H1 (cell line): ENCODE measurements around the gene SKAP1. TPM values are rescaled to one million over a fixed set of nuclear protein-coding genes. Genes with fewer than 3 reads are reported as not detected.

Source experiments
- CTCF ChIA-PET: fragments of 300-600 bp; sonication (Branson Sonifier 250); formaldehyde crosslinking; loops from one replicate; lab custom pipeline; 2021; ENCODE audit not compliant: partially characterized antibody; lab: Charles Lee
- POLR2A ChIA-PET: fragments of 300-600 bp; sonication (Branson Sonifier 250); formaldehyde crosslinking; loops from one replicate; lab custom pipeline; 2021; ENCODE audit warnings: inconsistent platforms; ENCODE audit not compliant: partially characterized antibody; lab: Charles Lee
- DNase-seq, 2 experiments: peaks; one replicate each; pipeline versions ENCODE4 v3.0.0 to v3.0.0-alpha.2; 2010 to 2022; ENCODE audit warnings: low spot score in 2 of 2, low read depth in 1 of 2, mixed read lengths in 1 of 2
- FAIRE-seq: peaks from 2 replicates; lab custom pipeline; 2011; peaks lifted over from hg19 to GRCh38; lab: Jason Lieb, UNC
- H2AFZ ChIP-seq: 2 replicates; pipeline ENCODE4 v1.8.1; 2012; ENCODE audit warnings: low read length, inconsistent platforms
- H2AK5ac ChIP-seq: 2 replicates; pipeline ENCODE4 v1.6.1; 2013; ENCODE audit warnings: low read depth, low read length
- H2BK120ac ChIP-seq: replicated peaks from 2 replicates; pipeline ENCODE3; 2013; ENCODE audit warnings: low read depth, low read length, inconsistent platforms
- H2BK12ac ChIP-seq: 2 replicates; pipeline ENCODE4 v1.6.1; 2013; ENCODE audit warnings: low read depth, low read length
- H2BK15ac ChIP-seq: 2 replicates; pipeline ENCODE4 v1.6.1; 2013; ENCODE audit warnings: low read length
- H2BK20ac ChIP-seq: 2 replicates; pipeline ENCODE4 v1.6.1; 2013; ENCODE audit warnings: low read length
- H2BK5ac ChIP-seq: 2 replicates; pipeline ENCODE4 v1.6.1; 2013; ENCODE audit warnings: low read depth, low read length
- H3K14ac ChIP-seq: 2 replicates; pipeline ENCODE4 v1.6.1; 2013; ENCODE audit warnings: inconsistent platforms; ENCODE audit not compliant: insufficient read length
- H3K18ac ChIP-seq: 2 replicates; pipeline ENCODE4 v1.6.1; 2013; ENCODE audit warnings: low read length; ENCODE audit errors: extremely low read depth
- H3K23ac ChIP-seq: 2 replicates; pipeline ENCODE4 v1.6.1; 2013; ENCODE audit warnings: inconsistent platforms; ENCODE audit not compliant: insufficient read length
- H3K23me2 ChIP-seq: 2 replicates; pipeline ENCODE4 v1.6.1; 2013; ENCODE audit warnings: low read depth, low read length
- H3K27ac ChIP-seq: 2 replicates; pipeline ENCODE4 v1.6.1; 2011; ENCODE audit warnings: low read depth, low read length, inconsistent platforms
- H3K27me3 ChIP-seq, 4 experiments: replicated peaks in 1 of 4; 1 replicate in 1 of 4; 2 replicates in 3 of 4; pipeline versions ENCODE4 v1.6.1 to v1.8.1; 2011 to 2013; ENCODE audit warnings: low read length in 3 of 4, mild to moderate bottlenecking in 3 of 4, inconsistent platforms in 2 of 4, mixed read lengths in 2 of 4, moderate library complexity in 1 of 4; ENCODE audit not compliant: control insufficient read depth in 3 of 4, insufficient read depth in 3 of 4; ENCODE audit errors: extremely low read depth in 1 of 4
- H3K36me3 ChIP-seq, 4 experiments: 2 replicates each; pipeline versions ENCODE4 v1.6.1 to v1.8.1; 2011 to 2013; ENCODE audit warnings: mild to moderate bottlenecking in 4 of 4, low read length in 3 of 4, moderate library complexity in 2 of 4, control low read depth in 1 of 4, inconsistent platforms in 1 of 4; ENCODE audit not compliant: insufficient read depth in 4 of 4, control insufficient read depth in 2 of 4
- H3K4ac ChIP-seq: replicated peaks from 2 replicates; pipeline ENCODE3; 2013; ENCODE audit warnings: low read length, low read depth, mixed read lengths, inconsistent platforms; ENCODE audit not compliant: insufficient read length
- H3K4me1 ChIP-seq, 4 experiments: replicated peaks in 1 of 4; 1 replicate in 1 of 4; 2 replicates in 3 of 4; pipeline versions ENCODE4 v1.6.1 to v1.8.1; 2011 to 2013; ENCODE audit warnings: low read length in 3 of 4, inconsistent platforms in 2 of 4, mixed read lengths in 1 of 4; ENCODE audit not compliant: insufficient read depth in 4 of 4, control insufficient read depth in 3 of 4
- H3K4me2 ChIP-seq, 2 experiments: 2 replicates each; pipeline versions ENCODE4 v1.6.1 to v1.8.1; 2011 to 2013; ENCODE audit warnings: low read depth in 2 of 2, low read length in 2 of 2, control low read depth in 1 of 2, inconsistent platforms in 1 of 2, mild to moderate bottlenecking in 1 of 2; ENCODE audit not compliant: insufficient read depth in 1 of 2
- H3K4me3 ChIP-seq, 4 experiments: fragments of 200-600, 300-600 bp in 1 of 4; sonication (generic), shearing (Covaris generic), sonication (Bioruptor Twin) in 1 of 4; 2 replicates each; pipeline versions ENCODE4 v1.5.1 to v1.8.1; 2011 to 2016; ENCODE audit warnings: low read length in 4 of 4, low read depth in 3 of 4, control low read depth in 2 of 4, inconsistent platforms in 2 of 4, mild to moderate bottlenecking in 2 of 4, mixed read lengths in 1 of 4, moderate library complexity in 1 of 4; ENCODE audit not compliant: insufficient read depth in 2 of 4; ENCODE audit errors: extremely low read depth in 1 of 4
- H3K56ac ChIP-seq: replicated peaks from 2 replicates; pipeline ENCODE3; 2013; ENCODE audit warnings: low read depth, mild to moderate bottlenecking, mixed read lengths, low read length, inconsistent platforms; ENCODE audit not compliant: insufficient read length
- H3K79me1 ChIP-seq: 2 replicates; pipeline ENCODE4 v1.6.1; 2013; ENCODE audit warnings: low read depth, low read length, control low read depth
- H3K79me2 ChIP-seq, 2 experiments: 2 replicates each; pipeline versions ENCODE4 v1.6.1 to v1.8.1; 2012 to 2013; ENCODE audit warnings: low read length in 2 of 2, mild to moderate bottlenecking in 2 of 2, inconsistent platforms in 1 of 2; ENCODE audit not compliant: insufficient read depth in 2 of 2, control insufficient read depth in 1 of 2
- H3K9ac ChIP-seq, 4 experiments: replicated peaks in 1 of 4; 1 replicate in 1 of 4; 2 replicates in 3 of 4; pipeline versions ENCODE4 v1.6.1 to v1.8.1; 2011 to 2013; ENCODE audit warnings: low read depth in 3 of 4, low read length in 3 of 4, control low read depth in 2 of 4, mild to moderate bottlenecking in 2 of 4, moderate library complexity in 2 of 4, inconsistent platforms in 1 of 4; ENCODE audit errors: extremely low read depth in 1 of 4
- H3K9me3 ChIP-seq, 2 experiments: 2 replicates each; pipeline versions ENCODE4 v1.6.1 to v1.8.1; 2012 to 2013; ENCODE audit warnings: mild to moderate bottlenecking in 2 of 2, moderate library complexity in 2 of 2, control low read depth in 1 of 2, inconsistent platforms in 1 of 2, low read depth in 1 of 2, low read length in 1 of 2, mixed read lengths in 1 of 2; ENCODE audit not compliant: insufficient read depth in 2 of 2
- H4K20me1 ChIP-seq, 2 experiments: replicated peaks in 1 of 2; 2 replicates each; pipeline versions ENCODE3 to v1.8.1; 2011 to 2013; ENCODE audit warnings: inconsistent platforms in 2 of 2, low read length in 2 of 2, mild to moderate bottlenecking in 1 of 2; ENCODE audit not compliant: insufficient read depth in 2 of 2, control insufficient read depth in 1 of 2
- H4K5ac ChIP-seq: 2 replicates; pipeline ENCODE4 v1.6.1; 2013; ENCODE audit warnings: low read length, low read depth, mixed read lengths, inconsistent platforms; ENCODE audit not compliant: insufficient read length
- H4K8ac ChIP-seq: 2 replicates; pipeline ENCODE4 v1.8.0; 2013; ENCODE audit warnings: mild to moderate bottlenecking, moderate library complexity, low read length, inconsistent platforms; ENCODE audit not compliant: insufficient read depth; ENCODE audit errors: extremely low read depth
- H4K91ac ChIP-seq: replicated peaks from 2 replicates; pipeline ENCODE3; 2013; ENCODE audit warnings: low read length, mixed read lengths, inconsistent platforms; ENCODE audit not compliant: insufficient read length
- ASH2L ChIP-seq: fragments of 200-600, 300-600 bp; sonication (generic); IDR thresholded peaks from one replicate; pipeline ENCODE4 v1.7.1; 2017; ENCODE audit warnings: low read length
- JUN ChIP-seq: IDR thresholded peaks from 2 replicates; pipeline ENCODE4 v1.6.1; 2011; ENCODE audit warnings: low read depth, mild to moderate bottlenecking, improper control_type of control experiment, low read length
- KDM5A ChIP-seq: fragments of 200-600 bp; IDR thresholded peaks from 2 replicates; pipeline ENCODE4 v1.7.1; 2012; ENCODE audit warnings: mild to moderate bottlenecking, low read length, inconsistent platforms, mixed read lengths
- YY1 ChIP-seq: IDR thresholded peaks from 2 replicates; pipeline ENCODE4 v1.6.1; 2011; ENCODE audit warnings: low read depth, mild to moderate bottlenecking, low read length
- WGBS, 2 experiments: shearing (Covaris generic) in 1 of 2; methylation state at CpG; one replicate each; pipeline versions ENCODE4 v1.1.6 to v1.1.7; 2013 to 2015; ENCODE audit warnings: low lambda C conversion rate in 2 of 2, mixed read lengths in 2 of 2, inconsistent platforms in 1 of 2, low coverage in 1 of 2, missing lambda C conversion rate in 1 of 2; ENCODE audit not compliant: insufficient replicate concordance in 2 of 2, insufficient coverage in 1 of 2, insufficient read length in 1 of 2; ENCODE audit errors: extremely low coverage in 1 of 2, missing lambda C conversion rate in 1 of 2; 5-methylcytosine and 5-hydroxymethylcytosine counted together
- polyA plus RNA-seq, 7 experiments: library from polyadenylated mRNA; depleted of rRNA in 3 of 7; stranded (reverse) in 5 of 7; unstranded in 2 of 7; fragments of >200 nt in 5 of 7; fragments of 200-250 nt in 2 of 7; gene quantifications; 1 replicate in 5 of 7; 2 replicates in 1 of 7; 4 replicates in 1 of 7; pipeline versions ENCODE4 v1.2.1 to v1.2.3, GENCODE V29; 2011 to 2013; ENCODE audit warnings: missing spikeins in 2 of 7, mixed read lengths in 2 of 7
- total RNA-seq: library from RNA; stranded (reverse); fragmentation: NEBNext Ultra II Directional; extraction: Animal tissue kit (Norgen Biotek cat#: 25700); gene quantifications from 2 replicates; pipeline ENCODE4 v1.2.1, GENCODE V29; 2021
- TF ChIP-seq, protein P1 (sequence below): IDR thresholded peaks from 2 replicates; pipeline ENCODE4 v1.6.1; 2012; ENCODE audit warnings: inconsistent platforms

Gene SKAP1
- total and polyA plus RNA-seq, 2 of the 8 experiments (the other 6 are each of a cell fraction or from before 2014, with no cell fraction given) = not detected

DNA sequence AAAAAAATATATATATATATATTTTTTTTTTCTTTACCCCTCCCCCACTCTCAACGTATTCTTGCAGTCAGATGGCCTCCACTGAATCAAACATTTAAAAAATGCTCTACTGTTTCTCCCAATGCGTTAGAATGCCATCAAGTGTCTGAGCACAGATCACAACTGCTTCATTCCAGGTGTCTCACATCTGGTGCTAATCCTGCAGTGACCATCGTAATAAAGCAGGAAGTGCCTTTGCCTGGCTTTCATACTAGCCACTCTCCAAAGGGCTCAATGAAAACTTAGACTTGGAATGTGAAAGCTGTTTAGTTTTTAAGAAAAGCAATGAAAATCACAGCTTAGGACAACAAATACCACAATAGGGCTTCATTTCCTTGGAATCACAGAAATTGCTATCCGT lies 37.2 kb downstream of the SKAP1 start:
- WGBS, 2 experiments = 89% methylated on average over 4 of the region's 4 CpGs; no CpG with 5 or more reads in 1 of the 2 experiments
- no peaks in the 10 kb centered on the region for H3K27me3 ChIP-seq

More for the DNA sequence above, 37.2 kb downstream of the SKAP1 start:
- no peak overlapping the region for H2BK120ac ChIP-seq
- H3K4ac ChIP-seq = no peak overlapping the region
- H2BK5ac ChIP-seq = no peak overlapping the region
- no peaks in the 10 kb centered on the region for H3K4me1 ChIP-seq
- no peak for FAIRE-seq
- H3K23ac ChIP-seq = no peak overlapping the region
- no peak for TF ChIP-seq JUN
- TF ChIP-seq, protein P1, sequence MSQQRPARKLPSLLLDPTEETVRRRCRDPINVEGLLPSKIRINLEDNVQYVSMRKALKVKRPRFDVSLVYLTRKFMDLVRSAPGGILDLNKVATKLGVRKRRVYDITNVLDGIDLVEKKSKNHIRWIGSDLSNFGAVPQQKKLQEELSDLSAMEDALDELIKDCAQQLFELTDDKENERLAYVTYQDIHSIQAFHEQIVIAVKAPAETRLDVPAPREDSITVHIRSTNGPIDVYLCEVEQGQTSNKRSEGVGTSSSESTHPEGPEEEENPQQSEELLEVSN = no peak
- no peak for TF ChIP-seq ASH2L
- TF ChIP-seq KDM5A = no peak
- no peak for TF ChIP-seq YY1
- H3K79me1 ChIP-seq = no peaks in the 10 kb centered on the region
- no peak overlapping the region for H2AFZ ChIP-seq
- no peak overlapping the region for H2BK15ac ChIP-seq
- H3K27ac ChIP-seq = no peak overlapping the region
- H3K14ac ChIP-seq = no peak overlapping the region
- no peak overlapping the region for H4K8ac ChIP-seq
- no peak overlapping the region for H4K5ac ChIP-seq
- ChIA-PET CTCF (interaction anchor here (1.0 to 2.3 kb wide), 5 partner anchors 15 to 104 kb away, joined by 3 to 6 read pairs (median 4); no protein-coding TSS in a partner anchor), POLR2A (no interaction called here)
- H2BK12ac ChIP-seq = no peak overlapping the region
- no peak overlapping the region for H3K18ac ChIP-seq
- H3K36me3 ChIP-seq = no peaks in the 10 kb centered on the region
- H2BK20ac ChIP-seq = no peak overlapping the region
- no peaks in the 10 kb centered on the region for H3K23me2 ChIP-seq
- no peak overlapping the region for H3K9ac ChIP-seq
- no peaks in the 10 kb centered on the region for H4K20me1 ChIP-seq
- H3K79me2 ChIP-seq = no peaks in the 10 kb centered on the region
- H4K91ac ChIP-seq = no peak overlapping the region
- H3K4me3 ChIP-seq = no peak overlapping the region
- no peaks in the 10 kb centered on the region for H3K9me3 ChIP-seq
- H3K4me2 ChIP-seq = no peak overlapping the region
- no peak for DNase-seq
- H3K56ac ChIP-seq = no peak overlapping the region
- H2AK5ac ChIP-seq = no peak overlapping the region
